Uterus (tissue), 2 donors: ENCODE measurements around the gene TTLL4.

Experiments
- CTCF ChIP-seq, 4 experiments: fragments of 200-600 bp in 2 of 4; fragments of 450-650 bp in 2 of 4; sonication (generic) in 2 of 4; IDR thresholded peaks; one replicate each; pipeline ENCODE4 v1.5.1; 2016 to 2019; ENCODE audit warnings: antibody characterized with exemption in 4 of 4, mild to moderate bottlenecking in 2 of 4, moderate library complexity in 1 of 4
- POLR2A ChIP-seq, 2 donors: fragments of 450-650 bp; IDR thresholded peaks; one replicate each; pipeline ENCODE4 v1.6.1; 2016; ENCODE audit warnings: antibody characterized with exemption in 2 of 2, mild to moderate bottlenecking in 1 of 2, moderate library complexity in 1 of 2

DNA sequence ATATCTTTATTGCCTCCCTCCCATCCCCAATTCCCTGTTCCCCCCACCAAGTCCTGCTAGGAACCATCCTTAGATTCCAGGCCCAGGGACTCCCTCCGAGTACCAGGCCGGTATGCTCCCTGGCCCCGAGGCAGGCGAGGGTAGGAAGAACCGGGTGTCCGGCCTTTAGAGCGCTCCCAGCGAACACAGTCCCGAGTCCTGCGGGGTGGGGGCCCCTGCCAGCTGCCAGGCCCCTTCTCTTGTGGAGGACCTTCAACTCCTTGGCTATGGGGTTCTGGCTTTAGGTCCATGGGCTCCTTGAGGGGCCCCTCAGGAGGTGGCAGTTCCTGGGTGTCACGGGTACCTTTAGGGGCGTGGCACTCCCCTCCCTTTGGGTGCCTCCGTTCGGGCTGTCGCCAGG is 46.7 kb upstream of the TTLL4 start:
- no peak for TF ChIP-seq CTCF (IDR thresholded peaks at IDR 0.05)
- no peak for TF ChIP-seq POLR2A (IDR thresholded peaks at IDR 0.05)
